Mononuclear cell (primary cell): ENCODE results near the gene MBOAT2. TPM values are rescaled to one million over a fixed set of nuclear protein-coding genes. Genes with fewer than 3 reads are reported as not detected.

Source experiments
- H3K27me3 ChIP-seq: 2 replicates; pipeline ENCODE4 v1.6.0; 2011; ENCODE audit warnings: low read length, control low read depth; ENCODE audit not compliant: insufficient read depth
- H3K4me1 ChIP-seq: 2 replicates; pipeline ENCODE4 v1.5.1; 2011; ENCODE audit warnings: mild to moderate bottlenecking, low read length, control low read depth; ENCODE audit not compliant: insufficient read depth
- H3K4me3 ChIP-seq: 2 replicates; pipeline ENCODE4 v1.5.1; 2011; ENCODE audit warnings: mild to moderate bottlenecking, low read length, moderate library complexity
- H3K9me3 ChIP-seq: 2 replicates; pipeline ENCODE4 v1.5.1; 2011; ENCODE audit warnings: low read depth, mild to moderate bottlenecking, control low read depth, low read length
- total RNA-seq: library from RNA; depleted of rRNA; stranded (reverse); fragments of >200 nt; gene quantifications from one replicate; pipeline ENCODE4 v1.2.3, GENCODE V29; 2012

Gene MBOAT2
- total RNA-seq, 1 donor = 9.2 TPM

DNA sequence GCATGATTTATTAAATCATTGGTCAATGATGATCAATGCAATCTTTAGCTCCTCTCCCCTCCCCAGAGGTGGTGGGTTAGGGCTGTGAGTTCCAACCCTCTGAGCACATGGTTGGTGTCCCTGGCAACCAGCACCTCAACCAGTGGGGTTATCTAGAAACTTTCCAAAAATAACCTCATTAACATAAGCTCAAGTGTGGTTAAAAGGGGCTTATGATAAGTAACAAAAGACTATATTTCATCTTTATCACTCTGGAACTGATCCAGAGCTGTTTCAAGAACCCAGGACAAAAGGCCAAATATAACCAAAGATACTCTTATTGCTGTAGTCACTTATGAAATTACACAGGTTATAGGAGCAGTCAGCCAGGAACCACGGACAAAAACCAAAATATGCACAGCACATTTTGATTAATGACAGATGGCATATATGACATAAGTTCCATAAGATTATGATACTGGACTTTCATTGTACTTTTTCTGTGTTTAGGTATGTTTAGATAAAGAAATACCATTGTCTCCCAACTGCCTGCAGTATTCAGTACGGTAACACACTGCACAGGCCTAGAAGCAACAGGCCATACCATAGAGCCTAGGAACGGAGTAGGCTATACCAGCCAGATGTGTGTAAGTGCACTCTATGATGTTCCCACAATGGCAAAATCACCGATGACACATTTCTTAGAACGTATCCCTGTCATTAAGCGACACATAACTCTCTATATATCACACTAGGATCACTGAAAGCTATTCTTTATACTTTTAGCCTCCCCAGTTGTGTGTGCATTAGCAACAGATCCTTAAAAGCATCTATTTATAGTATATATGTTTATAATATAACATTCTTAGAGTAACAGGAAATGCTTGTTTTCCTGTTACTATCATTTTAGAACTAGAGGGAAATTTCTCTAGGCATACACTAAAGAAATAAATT lies 197.9 kb downstream of the MBOAT2 start:
- Histone ChIP-seq H3K9me3 (no peaks in the 10 kb centered on the region), H3K27me3 (no peaks in the 10 kb centered on the region), H3K4me3 (no peak overlapping the region), H3K4me1 (no peaks in the 10 kb centered on the region)

DNA sequence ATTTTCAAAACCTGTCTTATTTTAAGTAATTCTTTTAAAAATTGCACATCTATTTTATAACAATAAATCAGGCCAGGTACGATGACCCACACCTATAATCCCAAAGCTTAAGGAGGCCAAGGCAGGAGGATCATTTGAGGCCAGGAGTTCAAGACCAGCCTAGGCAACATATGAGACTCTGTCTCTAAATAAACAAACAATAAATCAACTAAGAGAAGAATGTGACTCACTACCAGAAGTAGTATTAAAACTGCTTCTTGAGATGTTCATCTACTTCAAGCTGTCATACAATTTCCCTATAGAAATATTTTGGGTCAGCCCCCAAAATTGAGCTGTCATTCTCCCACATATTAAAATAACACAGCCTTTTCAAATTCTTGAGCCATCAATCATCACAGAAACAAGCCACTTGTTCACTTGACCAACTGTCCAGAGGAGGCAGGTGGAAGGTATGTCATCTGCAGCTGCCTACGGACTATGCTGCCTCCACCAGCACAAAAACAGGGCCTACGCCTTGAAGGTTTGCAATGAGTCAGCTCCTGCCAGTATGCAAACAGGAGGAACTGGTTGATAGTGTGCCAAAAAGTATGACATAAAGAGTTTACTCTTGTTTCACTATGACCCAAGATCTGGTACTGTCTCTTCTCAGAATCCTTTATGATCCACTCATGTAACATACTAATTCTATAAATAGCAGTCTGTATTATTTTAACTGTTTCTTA lies 199.7 kb downstream of the MBOAT2 start:
- H3K4me3 ChIP-seq = no peak overlapping the region
- H3K4me1 ChIP-seq = no peaks in the 10 kb centered on the region
- H3K9me3 ChIP-seq = no peaks in the 10 kb centered on the region
- no peaks in the 10 kb centered on the region for H3K27me3 ChIP-seq

DNA sequence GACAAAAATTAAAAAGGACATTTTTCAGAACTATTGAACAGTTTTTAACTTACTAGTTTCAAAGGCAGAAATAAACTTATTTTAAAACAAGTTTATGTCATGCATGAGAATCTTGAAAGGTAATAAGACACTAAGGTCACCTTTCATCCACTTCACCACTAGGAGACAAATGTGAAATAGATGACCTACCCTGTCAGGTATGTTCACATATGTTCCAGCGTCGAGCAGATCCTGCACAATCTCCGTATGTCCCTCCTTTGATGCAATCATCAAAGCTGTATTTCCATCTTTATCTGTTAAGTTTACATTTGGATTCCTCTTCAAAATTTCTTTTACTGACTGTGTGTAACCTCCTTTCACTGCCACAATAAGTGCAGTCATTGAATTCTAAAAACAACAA lies 200.7 kb downstream of the MBOAT2 start:
- no peaks in the 10 kb centered on the region for H3K27me3 ChIP-seq
- H3K4me3 ChIP-seq = no peak overlapping the region
- no peaks in the 10 kb centered on the region for H3K9me3 ChIP-seq
- H3K4me1 ChIP-seq = no peaks in the 10 kb centered on the region

Other genes with a start within 250 kb of the MBOAT2 start
- gene KIDINS220, start 166.1 kb downstream of the MBOAT2 start, total RNA-seq = 62.2 TPM
- gene ASAP2, start 203.1 kb upstream of the MBOAT2 start, total RNA-seq = 4.6 TPM